Astrocyte (in vitro differentiated cells and primary cell): Measurements from ENCODE around the gene EP400. TPM values are rescaled to one million over a fixed set of nuclear protein-coding genes. Genes with fewer than 3 reads are reported as not detected.

Experiments used
- DNase-seq: peaks from one replicate; pipeline ENCODE4 v3.0.0-alpha.2; 2010; ENCODE audit warnings: low read depth
- FAIRE-seq: peaks from 2 replicates; lab custom pipeline; 2011; peaks lifted over from hg19 to GRCh38; lab: Jason Lieb, UNC
- H2AFZ ChIP-seq: 2 replicates; pipeline ENCODE4 v1.6.0; 2012; ENCODE audit warnings: low read depth, low read length, inconsistent platforms
- H3K27ac ChIP-seq: 2 replicates; pipeline ENCODE4 v1.5.1; 2011; ENCODE audit warnings: low read depth, low read length, inconsistent platforms
- H3K27me3 ChIP-seq: 2 replicates; pipeline ENCODE4 v1.6.0; 2011; ENCODE audit warnings: low read length, inconsistent platforms; ENCODE audit not compliant: insufficient read depth
- H3K36me3 ChIP-seq: 2 replicates; pipeline ENCODE4 v1.5.1; 2011; ENCODE audit warnings: low read length, inconsistent platforms; ENCODE audit not compliant: insufficient read depth
- H3K4me1 ChIP-seq: 2 replicates; pipeline ENCODE4 v1.5.1; 2011; ENCODE audit warnings: low read length, inconsistent platforms; ENCODE audit not compliant: insufficient read depth
- H3K4me2 ChIP-seq: 2 replicates; pipeline ENCODE4 v1.6.0; 2012; ENCODE audit warnings: low read length, inconsistent platforms
- H3K4me3 ChIP-seq: 2 replicates; pipeline ENCODE4 v1.5.1; 2011; ENCODE audit warnings: low read depth, mild to moderate bottlenecking, low read length, inconsistent platforms; ENCODE audit not compliant: insufficient read depth
- H3K79me2 ChIP-seq: 2 replicates; pipeline ENCODE4 v1.6.0; 2012; ENCODE audit warnings: mild to moderate bottlenecking, low read length, inconsistent platforms; ENCODE audit not compliant: insufficient read depth
- H3K9ac ChIP-seq: 2 replicates; pipeline ENCODE4 v1.6.0; 2012; ENCODE audit warnings: mild to moderate bottlenecking, low read length, inconsistent platforms
- H3K9me3 ChIP-seq: 2 replicates; pipeline ENCODE4 v1.5.1; 2012; ENCODE audit warnings: low read depth, mild to moderate bottlenecking, low read length, inconsistent platforms; ENCODE audit not compliant: insufficient read depth
- H4K20me1 ChIP-seq: 2 replicates; pipeline ENCODE4 v1.6.0; 2012; ENCODE audit warnings: low read length, inconsistent platforms; ENCODE audit not compliant: insufficient read depth
- H3K27ac Mint-ChIP-seq: one replicate; pipeline ENCODE4 v1.8.0; 2021; ENCODE audit warnings: mild to moderate bottlenecking, mixed read lengths; ENCODE audit not compliant: unreplicated experiment
- H3K27me3 Mint-ChIP-seq: one replicate; pipeline ENCODE4 v1.8.0; 2021; ENCODE audit warnings: low read depth, mixed read lengths; ENCODE audit not compliant: unreplicated experiment
- H3K36me3 Mint-ChIP-seq: one replicate; pipeline ENCODE4 v1.8.0; 2021; ENCODE audit warnings: low read depth, mixed read lengths; ENCODE audit not compliant: unreplicated experiment
- H3K4me1 Mint-ChIP-seq: one replicate; pipeline ENCODE4 v1.8.0; 2021; ENCODE audit warnings: low read depth, mixed read lengths; ENCODE audit not compliant: unreplicated experiment
- H3K4me3 Mint-ChIP-seq: one replicate; pipeline ENCODE4 v1.8.0; 2021; ENCODE audit warnings: mild to moderate bottlenecking, moderate library complexity, mixed read lengths; ENCODE audit not compliant: unreplicated experiment
- H3K9me3 Mint-ChIP-seq: one replicate; pipeline ENCODE4 v1.8.0; 2021; ENCODE audit warnings: mild to moderate bottlenecking, mixed read lengths; ENCODE audit not compliant: unreplicated experiment
- CTCF ChIP-seq: IDR thresholded peaks from 2 replicates; pipeline ENCODE4 v1.5.1; 2011; ENCODE audit warnings: low read depth, mild to moderate bottlenecking, inconsistent platforms, low read length, moderate library complexity; ENCODE audit not compliant: insufficient read depth
- EZH2 ChIP-seq: IDR thresholded peaks from 2 replicates; pipeline ENCODE4 v1.6.1; 2012; ENCODE audit warnings: mild to moderate bottlenecking, low read length, inconsistent platforms; ENCODE audit not compliant: insufficient read depth
- total RNA-seq: library from RNA; stranded (reverse); gene quantifications from 2 replicates; pipeline ENCODE4 v1.2.1, GENCODE V29; 2021

Gene EP400
- total RNA-seq, 1 donor from 2014 or later: 39.8 TPM

GRCh38 chr12:132020292-132020691 lies 70.5 kb downstream of the EP400 start:
- TF ChIP-seq CTCF (no peak), EZH2 (no peak)
- no peak for FAIRE-seq

GRCh38 chr12:132021031-132021871 lies 71.5 kb downstream of the EP400 start:
- no peak overlapping the region for H2AFZ ChIP-seq
- DNase-seq (no peak), FAIRE-seq (no peak)
- peaks cover 18% of the 10 kb centered on the region for H4K20me1 ChIP-seq
- TF ChIP-seq EZH2 (no peak), CTCF (no peak)
- H3K9ac ChIP-seq: no peak overlapping the region
- Mint-ChIP-seq H3K27me3 (no peaks in the 10 kb centered on the region), H3K4me3 (no peak overlapping the region), H3K4me1 (no peaks in the 10 kb centered on the region), H3K27ac (no peak overlapping the region), H3K36me3 (peaks cover 30% of the 10 kb centered on the region), H3K9me3 (no peaks in the 10 kb centered on the region)
- no peak overlapping the region for H3K4me3 ChIP-seq
- no peak overlapping the region for H3K4me2 ChIP-seq
- no peaks in the 10 kb centered on the region for H3K27me3 ChIP-seq
- no peak overlapping the region for H3K27ac ChIP-seq
- no peaks in the 10 kb centered on the region for H3K79me2 ChIP-seq
- no peaks in the 10 kb centered on the region for H3K4me1 ChIP-seq
- H3K36me3 ChIP-seq: peaks cover 56% of the 10 kb centered on the region
- H3K9me3 ChIP-seq: no peaks in the 10 kb centered on the region

More at GRCh38 chr12:132020292-132020691, 70.5 kb downstream of the EP400 start:
- no peaks in the 10 kb centered on the region for H3K9me3 Mint-ChIP-seq
- no peaks in the 10 kb centered on the region for H3K27me3 ChIP-seq
- H4K20me1 ChIP-seq: peaks cover 24% of the 10 kb centered on the region
- H3K4me1 ChIP-seq: no peaks in the 10 kb centered on the region
- H3K36me3 Mint-ChIP-seq: peaks cover 33% of the 10 kb centered on the region
- no peak overlapping the region for H2AFZ ChIP-seq
- DNase-seq: no peak
- no peak overlapping the region for H3K4me2 ChIP-seq
- no peak overlapping the region for H3K27ac ChIP-seq
- H3K36me3 ChIP-seq: peaks cover 51% of the 10 kb centered on the region
- no peak overlapping the region for H3K27ac Mint-ChIP-seq
- no peaks in the 10 kb centered on the region for H3K4me1 Mint-ChIP-seq
- H3K4me3 ChIP-seq: no peak overlapping the region
- no peak overlapping the region for H3K9ac ChIP-seq
- H3K4me3 Mint-ChIP-seq: no peak overlapping the region
- no peaks in the 10 kb centered on the region for H3K9me3 ChIP-seq
- no peaks in the 10 kb centered on the region for H3K27me3 Mint-ChIP-seq
- H3K79me2 ChIP-seq: no peaks in the 10 kb centered on the region

- Mint-ChIP-seq H3K9me3 (no peaks in the 10 kb centered on the region), H3K4me3 (no peak overlapping the region), H3K4me1 (no peaks in the 10 kb centered on the region), H3K27ac (no peak overlapping the region), H3K27me3 (no peaks in the 10 kb centered on the region), H3K36me3 (peaks cover 27% of the 10 kb centered on the region)
- Histone ChIP-seq H3K4me3 (no peak overlapping the region), H3K27ac (no peak overlapping the region), H3K36me3 (peaks cover 58% of the 10 kb centered on the region), H3K79me2 (no peaks in the 10 kb centered on the region), H3K9me3 (no peaks in the 10 kb centered on the region), H2AFZ (no peak overlapping the region), H3K4me1 (no peaks in the 10 kb centered on the region), H3K9ac (no peak overlapping the region), H3K4me2 (no peak overlapping the region), H3K27me3 (no peaks in the 10 kb centered on the region), H4K20me1 (peaks cover 14% of the 10 kb centered on the region)
- FAIRE-seq: no peak
- DNase-seq: no peak
- TF ChIP-seq EZH2 (no peak), CTCF (no peak)
Observed at GRCh38 chr12:132021965-132022364, 72.2 kb downstream of the EP400 start.
